GM20000 (cell line): ENCODE results near the gene DRGX.

ENCODE experiments used
- DNase-seq: peaks from one replicate; pipeline ENCODE4 v3.0.0; 2012; ENCODE audit warnings: low spot score
- TF ChIP-seq, protein P1 (sequence below): IDR thresholded peaks from 2 replicates; pipeline ENCODE4 v1.5.1; 2012; ENCODE audit warnings: mild to moderate bottlenecking, control low read depth; ENCODE audit errors: extremely low read depth, missing control alignments

Gene DRGX

DNA sequence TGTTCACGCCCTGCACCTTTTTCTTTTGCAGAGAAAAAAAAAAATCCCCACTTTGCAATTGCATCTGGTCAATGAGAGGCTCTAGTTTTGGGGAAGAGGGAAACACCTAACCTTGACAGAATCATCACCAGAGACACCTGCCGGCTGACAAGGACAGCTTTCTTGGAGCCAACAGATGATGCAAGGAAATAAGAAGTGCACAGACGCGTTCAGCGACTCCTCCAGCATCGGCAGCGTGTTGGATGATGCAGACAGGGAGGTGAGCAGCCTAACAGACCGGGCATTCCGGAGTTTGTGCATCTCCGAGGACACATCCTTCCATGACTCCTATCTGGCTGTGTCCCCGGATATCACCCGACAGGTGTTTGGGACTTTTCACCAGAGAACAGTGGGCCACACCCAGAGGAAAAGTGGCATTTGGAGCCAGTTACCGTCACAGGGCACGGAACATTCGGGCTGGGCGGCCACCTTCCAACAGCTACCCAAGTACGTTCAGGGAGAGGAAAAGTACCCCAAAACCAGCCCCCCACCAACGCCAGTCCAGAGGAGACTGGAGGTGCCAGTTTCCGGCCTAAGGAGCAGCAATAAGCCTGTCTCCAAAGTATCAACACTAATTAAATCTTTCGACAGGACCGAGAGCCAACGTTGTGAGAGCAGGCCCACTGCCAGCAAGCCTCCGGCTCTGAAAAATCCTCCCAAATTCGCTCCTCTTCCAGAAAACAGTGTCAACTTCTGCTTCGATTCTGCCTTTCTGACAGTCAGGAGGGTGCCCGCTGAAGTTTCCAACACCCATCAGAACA is 73.3 kb downstream of the DRGX start:
- TF ChIP-seq, protein P1, sequence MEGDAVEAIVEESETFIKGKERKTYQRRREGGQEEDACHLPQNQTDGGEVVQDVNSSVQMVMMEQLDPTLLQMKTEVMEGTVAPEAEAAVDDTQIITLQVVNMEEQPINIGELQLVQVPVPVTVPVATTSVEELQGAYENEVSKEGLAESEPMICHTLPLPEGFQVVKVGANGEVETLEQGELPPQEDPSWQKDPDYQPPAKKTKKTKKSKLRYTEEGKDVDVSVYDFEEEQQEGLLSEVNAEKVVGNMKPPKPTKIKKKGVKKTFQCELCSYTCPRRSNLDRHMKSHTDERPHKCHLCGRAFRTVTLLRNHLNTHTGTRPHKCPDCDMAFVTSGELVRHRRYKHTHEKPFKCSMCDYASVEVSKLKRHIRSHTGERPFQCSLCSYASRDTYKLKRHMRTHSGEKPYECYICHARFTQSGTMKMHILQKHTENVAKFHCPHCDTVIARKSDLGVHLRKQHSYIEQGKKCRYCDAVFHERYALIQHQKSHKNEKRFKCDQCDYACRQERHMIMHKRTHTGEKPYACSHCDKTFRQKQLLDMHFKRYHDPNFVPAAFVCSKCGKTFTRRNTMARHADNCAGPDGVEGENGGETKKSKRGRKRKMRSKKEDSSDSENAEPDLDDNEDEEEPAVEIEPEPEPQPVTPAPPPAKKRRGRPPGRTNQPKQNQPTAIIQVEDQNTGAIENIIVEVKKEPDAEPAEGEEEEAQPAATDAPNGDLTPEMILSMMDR = no peak
- DNase-seq = no peak

DNA sequence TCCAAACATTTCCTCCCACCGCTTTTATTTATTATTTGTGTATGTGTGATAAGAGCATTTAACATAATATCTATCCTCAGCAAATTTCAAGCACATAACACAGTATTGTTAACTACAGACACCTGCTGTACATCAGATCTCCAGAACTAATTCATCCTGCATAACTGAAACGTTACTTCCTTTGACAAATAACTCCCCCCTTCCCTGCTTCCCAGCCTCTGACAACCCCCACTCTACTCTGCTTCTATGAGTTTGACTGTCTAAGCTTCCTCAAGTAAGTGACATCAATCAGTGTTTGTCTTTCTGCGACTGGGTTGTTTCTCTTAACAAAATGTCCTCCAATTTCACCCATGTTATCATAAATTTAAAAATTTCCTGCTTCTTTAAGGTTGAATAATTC is 74.9 kb downstream of the DRGX start:
- no peak for DNase-seq
- TF ChIP-seq, protein P1 = no peak

DNA sequence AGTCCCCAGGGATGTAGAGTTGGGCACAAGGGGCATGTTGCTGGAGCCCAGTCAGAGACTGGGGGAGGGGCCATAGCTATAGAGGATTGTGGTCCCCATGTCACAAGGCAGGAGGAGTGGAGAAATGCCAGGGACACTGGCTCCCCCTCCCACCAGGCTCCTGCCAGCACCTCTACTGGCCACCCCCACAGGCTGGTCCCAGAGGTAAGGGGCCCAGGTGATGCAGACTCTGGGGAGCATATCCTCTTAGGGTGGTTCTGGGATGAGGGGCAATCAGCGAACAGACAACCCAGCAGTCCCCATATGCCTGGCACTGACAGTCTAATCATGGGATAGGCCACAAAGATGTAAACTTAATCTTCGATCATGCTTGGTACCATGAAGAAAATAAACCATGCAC is 75.7 kb downstream of the DRGX start:
- no peak for DNase-seq
- TF ChIP-seq, protein P1 = no peak

DNA sequence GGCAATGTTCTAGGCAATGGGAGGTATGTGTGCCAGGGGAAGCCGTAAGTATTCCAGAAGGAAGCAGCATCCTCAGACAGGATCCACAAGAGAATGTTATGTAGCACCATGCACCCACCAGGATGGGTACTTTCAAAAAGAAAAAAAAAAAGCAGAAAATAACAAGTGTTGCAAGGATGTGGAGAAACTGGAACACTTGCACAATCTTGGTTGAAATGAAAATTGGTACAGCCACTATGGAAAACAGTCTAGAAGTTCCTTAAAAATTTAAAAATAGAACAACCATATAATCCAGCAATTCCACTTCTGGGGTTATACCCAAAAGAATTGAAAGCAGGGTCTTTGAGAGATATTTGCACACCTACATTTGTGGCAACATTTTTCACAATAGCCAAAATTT is 76.7 kb downstream of the DRGX start:
- no peak for DNase-seq
- TF ChIP-seq, protein P1 = no peak

DNA sequence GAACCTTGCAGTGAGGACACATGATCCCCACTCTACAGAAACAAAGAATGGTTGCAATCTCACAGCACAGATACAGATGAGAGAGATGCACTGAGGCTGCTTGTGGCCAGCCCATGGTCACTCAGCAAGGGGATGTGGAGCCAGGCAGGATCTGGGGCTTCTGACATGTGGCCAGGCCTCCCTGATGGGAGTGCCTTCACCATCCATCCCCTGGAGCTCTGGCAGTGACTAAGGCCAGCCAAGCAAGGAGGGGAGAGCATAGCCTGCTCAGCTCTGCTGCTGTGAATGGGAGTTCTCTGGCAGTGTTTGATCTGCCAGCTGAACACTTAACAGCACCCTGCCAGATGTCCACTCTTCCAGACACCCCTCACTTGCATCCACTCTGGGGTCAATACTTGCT is 77.1 kb downstream of the DRGX start:
- DNase-seq = no peak
- TF ChIP-seq, protein P1 = no peak

DNA sequence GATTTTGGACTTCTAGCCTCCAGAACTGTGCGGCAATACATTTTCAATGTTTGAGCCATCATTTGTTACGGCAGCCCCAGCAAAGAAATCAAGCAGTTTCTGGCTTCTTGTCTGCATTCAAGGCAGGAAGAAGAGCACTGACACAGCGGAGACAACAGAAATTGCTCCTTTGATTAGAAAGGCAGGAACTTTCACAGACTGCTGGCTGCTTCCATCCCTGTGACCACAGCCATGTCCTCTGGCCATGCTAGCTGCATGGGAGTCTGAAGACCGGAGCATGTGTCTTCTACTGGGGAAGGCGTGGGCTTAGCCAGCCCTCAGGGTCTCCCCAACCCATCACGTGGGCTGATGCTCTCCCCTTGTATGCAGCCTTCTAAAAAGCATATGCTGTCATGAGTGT is 77.9 kb downstream of the DRGX start:
- TF ChIP-seq, protein P1 = no peak
- DNase-seq = no peak

DNA sequence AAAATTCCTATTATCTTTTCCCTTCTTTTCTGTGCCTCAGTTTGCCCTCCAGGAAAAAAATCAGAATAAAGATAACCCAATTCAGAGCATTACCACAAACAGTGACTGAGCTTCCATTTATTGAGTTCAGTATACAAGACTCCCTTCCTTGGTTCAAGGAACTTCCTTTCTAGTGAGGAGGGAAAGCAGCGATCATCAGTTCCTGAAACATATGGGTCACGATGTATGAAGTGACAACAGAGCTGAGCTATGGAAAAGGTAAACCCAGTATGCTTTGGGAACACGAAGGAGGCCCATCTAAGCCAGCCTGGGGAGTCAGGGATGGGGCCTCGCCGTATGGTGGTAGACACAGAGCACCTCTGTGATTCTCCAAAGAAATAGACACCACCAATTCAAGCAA is 81.1 kb downstream of the DRGX start:
- no peak for DNase-seq
- TF ChIP-seq, protein P1 = no peak
